Astrocyte (in vitro differentiated cells and primary cell): ENCODE data around the gene RGL1. TPM values are rescaled to one million over a fixed set of nuclear protein-coding genes. Genes with fewer than 3 reads are reported as not detected.

Experiments
- DNase-seq: peaks from one replicate; pipeline ENCODE4 v3.0.0-alpha.2; 2010; ENCODE audit warnings: low read depth
- FAIRE-seq: peaks from 2 replicates; lab custom pipeline; 2011; peaks lifted over from hg19 to GRCh38; lab: Jason Lieb, UNC
- H2AFZ ChIP-seq: 2 replicates; pipeline ENCODE4 v1.6.0; 2012; ENCODE audit warnings: low read depth, low read length, inconsistent platforms
- H3K27ac ChIP-seq: 2 replicates; pipeline ENCODE4 v1.5.1; 2011; ENCODE audit warnings: low read depth, low read length, inconsistent platforms
- H3K27me3 ChIP-seq: 2 replicates; pipeline ENCODE4 v1.6.0; 2011; ENCODE audit warnings: low read length, inconsistent platforms; ENCODE audit not compliant: insufficient read depth
- H3K36me3 ChIP-seq: 2 replicates; pipeline ENCODE4 v1.5.1; 2011; ENCODE audit warnings: low read length, inconsistent platforms; ENCODE audit not compliant: insufficient read depth
- H3K4me1 ChIP-seq: 2 replicates; pipeline ENCODE4 v1.5.1; 2011; ENCODE audit warnings: low read length, inconsistent platforms; ENCODE audit not compliant: insufficient read depth
- H3K4me2 ChIP-seq: 2 replicates; pipeline ENCODE4 v1.6.0; 2012; ENCODE audit warnings: low read length, inconsistent platforms
- H3K4me3 ChIP-seq: 2 replicates; pipeline ENCODE4 v1.5.1; 2011; ENCODE audit warnings: low read depth, mild to moderate bottlenecking, low read length, inconsistent platforms; ENCODE audit not compliant: insufficient read depth
- H3K79me2 ChIP-seq: 2 replicates; pipeline ENCODE4 v1.6.0; 2012; ENCODE audit warnings: mild to moderate bottlenecking, low read length, inconsistent platforms; ENCODE audit not compliant: insufficient read depth
- H3K9ac ChIP-seq: 2 replicates; pipeline ENCODE4 v1.6.0; 2012; ENCODE audit warnings: mild to moderate bottlenecking, low read length, inconsistent platforms
- H3K9me3 ChIP-seq: 2 replicates; pipeline ENCODE4 v1.5.1; 2012; ENCODE audit warnings: low read depth, mild to moderate bottlenecking, low read length, inconsistent platforms; ENCODE audit not compliant: insufficient read depth
- H4K20me1 ChIP-seq: 2 replicates; pipeline ENCODE4 v1.6.0; 2012; ENCODE audit warnings: low read length, inconsistent platforms; ENCODE audit not compliant: insufficient read depth
- H3K27ac Mint-ChIP-seq: one replicate; pipeline ENCODE4 v1.8.0; 2021; ENCODE audit warnings: mild to moderate bottlenecking, mixed read lengths; ENCODE audit not compliant: unreplicated experiment
- H3K27me3 Mint-ChIP-seq: one replicate; pipeline ENCODE4 v1.8.0; 2021; ENCODE audit warnings: low read depth, mixed read lengths; ENCODE audit not compliant: unreplicated experiment
- H3K36me3 Mint-ChIP-seq: one replicate; pipeline ENCODE4 v1.8.0; 2021; ENCODE audit warnings: low read depth, mixed read lengths; ENCODE audit not compliant: unreplicated experiment
- H3K4me1 Mint-ChIP-seq: one replicate; pipeline ENCODE4 v1.8.0; 2021; ENCODE audit warnings: low read depth, mixed read lengths; ENCODE audit not compliant: unreplicated experiment
- H3K4me3 Mint-ChIP-seq: one replicate; pipeline ENCODE4 v1.8.0; 2021; ENCODE audit warnings: mild to moderate bottlenecking, moderate library complexity, mixed read lengths; ENCODE audit not compliant: unreplicated experiment
- H3K9me3 Mint-ChIP-seq: one replicate; pipeline ENCODE4 v1.8.0; 2021; ENCODE audit warnings: mild to moderate bottlenecking, mixed read lengths; ENCODE audit not compliant: unreplicated experiment
- CTCF ChIP-seq: IDR thresholded peaks from 2 replicates; pipeline ENCODE4 v1.5.1; 2011; ENCODE audit warnings: low read depth, mild to moderate bottlenecking, inconsistent platforms, low read length, moderate library complexity; ENCODE audit not compliant: insufficient read depth
- EZH2 ChIP-seq: IDR thresholded peaks from 2 replicates; pipeline ENCODE4 v1.6.1; 2012; ENCODE audit warnings: mild to moderate bottlenecking, low read length, inconsistent platforms; ENCODE audit not compliant: insufficient read depth
- total RNA-seq: library from RNA; stranded (reverse); gene quantifications from 2 replicates; pipeline ENCODE4 v1.2.1, GENCODE V29; 2021

RGL1 gene
- total RNA-seq, 1 donor from 2014 or later = 10.1 TPM

GRCh38 chr1:183864611-183865010 lies 59.7 kb downstream of the RGL1 start:
- no peaks in the 10 kb centered on the region for H3K36me3 ChIP-seq
- H3K4me3 Mint-ChIP-seq = no peak overlapping the region
- peaks cover 2% of the 10 kb centered on the region for H3K27me3 Mint-ChIP-seq
- H3K36me3 Mint-ChIP-seq = peaks cover 15% of the 10 kb centered on the region
- no peak overlapping the region for H3K4me3 ChIP-seq
- H3K4me1 Mint-ChIP-seq = peaks cover 9% of the 10 kb centered on the region
- no peaks in the 10 kb centered on the region for H3K9me3 ChIP-seq
- H3K9me3 Mint-ChIP-seq = no peaks in the 10 kb centered on the region
- DNase-seq = no peak
- H3K79me2 ChIP-seq = no peaks in the 10 kb centered on the region
- no peak overlapping the region for H3K4me2 ChIP-seq
- no peaks in the 10 kb centered on the region for H3K27me3 ChIP-seq
- H3K9ac ChIP-seq = no peak overlapping the region
- H3K27ac ChIP-seq = no peak overlapping the region
- TF ChIP-seq EZH2 (no peak), CTCF (no peak)
- H2AFZ ChIP-seq = no peak overlapping the region
- FAIRE-seq = no peak
- no peak overlapping the region for H3K27ac Mint-ChIP-seq
- H3K4me1 ChIP-seq = no peaks in the 10 kb centered on the region
- no peaks in the 10 kb centered on the region for H4K20me1 ChIP-seq

GRCh38 chr1:183869230-183869629 lies 64.3 kb downstream of the RGL1 start:
- Mint-ChIP-seq H3K4me1 (peaks cover 9% of the 10 kb centered on the region), H3K27me3 (no peaks in the 10 kb centered on the region), H3K27ac (no peak overlapping the region)

More at GRCh38 chr1:183869230-183869629, 64.3 kb downstream of the RGL1 start:
- Histone ChIP-seq H3K27ac (no peak overlapping the region), H3K9ac (no peak overlapping the region), H3K4me2 (no peak overlapping the region), H4K20me1 (no peaks in the 10 kb centered on the region), H3K79me2 (no peaks in the 10 kb centered on the region), H3K4me1 (peaks cover 15% of the 10 kb centered on the region), H2AFZ (no peak overlapping the region), H3K4me3 (no peak overlapping the region), H3K36me3 (no peaks in the 10 kb centered on the region), H3K9me3 (no peaks in the 10 kb centered on the region), H3K27me3 (no peaks in the 10 kb centered on the region)
- Mint-ChIP-seq H3K36me3 (peaks cover 1% of the 10 kb centered on the region), H3K4me3 (no peak overlapping the region), H3K9me3 (no peaks in the 10 kb centered on the region)
- FAIRE-seq = no peak
- no peak for DNase-seq
- no peak for TF ChIP-seq EZH2
- TF ChIP-seq CTCF = no peak
